Suppressor macrophage treated with lipopolysaccharide for 4 hours (primary cell): Measurements from ENCODE around the gene UFM1.
"Not testable (repeated sequence)": the region's sequence is repeated elsewhere in the genome, so short reads cannot be mapped to it uniquely, and the experiment has no call there.

ENCODE experiments used
- DNase-seq: peaks from one replicate; pipeline ENCODE4 v3.0.0-alpha.2; 2020

UFM1 gene

DNA sequence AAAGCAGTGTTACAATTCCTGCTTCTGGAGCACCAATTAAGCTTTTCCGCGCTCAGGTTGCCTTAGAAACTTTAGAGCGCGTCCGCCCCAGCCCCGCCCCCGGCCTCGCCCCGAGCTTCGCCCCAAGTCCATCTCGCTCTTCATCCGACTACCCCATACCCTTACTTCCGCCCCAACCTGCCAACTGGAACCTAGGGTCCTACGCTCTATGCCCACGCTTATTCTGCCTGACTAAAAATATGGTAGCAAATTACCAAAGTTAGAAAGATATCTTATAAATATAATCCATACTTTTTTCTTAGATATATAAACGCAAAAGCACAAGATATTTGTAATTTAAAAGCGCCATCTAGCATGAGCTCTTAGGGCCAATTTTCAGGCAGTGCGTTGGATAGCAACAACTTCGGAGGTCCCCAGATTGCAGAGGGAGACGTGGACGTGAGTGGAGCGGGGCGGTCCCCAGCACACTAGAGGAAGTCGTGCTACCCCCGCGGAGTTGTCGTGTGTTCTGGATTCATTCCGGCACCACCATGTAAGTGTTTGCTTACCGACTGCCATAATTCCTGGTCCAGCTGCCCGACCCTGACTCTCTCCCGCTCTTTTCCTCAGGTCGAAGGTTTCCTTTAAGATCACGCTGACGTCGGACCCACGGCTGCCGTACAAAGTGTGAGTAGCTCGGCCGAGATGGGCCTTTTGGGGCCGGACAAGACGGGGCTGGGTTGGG lies at the start of gene UFM1:
Gene UFM1 (plus strand): TSS at position 462 of the 724 bp plus-strand sequence. CDS start 69 bp downstream, at position 531.
- DNase-seq = peak; percentile 96

DNA sequence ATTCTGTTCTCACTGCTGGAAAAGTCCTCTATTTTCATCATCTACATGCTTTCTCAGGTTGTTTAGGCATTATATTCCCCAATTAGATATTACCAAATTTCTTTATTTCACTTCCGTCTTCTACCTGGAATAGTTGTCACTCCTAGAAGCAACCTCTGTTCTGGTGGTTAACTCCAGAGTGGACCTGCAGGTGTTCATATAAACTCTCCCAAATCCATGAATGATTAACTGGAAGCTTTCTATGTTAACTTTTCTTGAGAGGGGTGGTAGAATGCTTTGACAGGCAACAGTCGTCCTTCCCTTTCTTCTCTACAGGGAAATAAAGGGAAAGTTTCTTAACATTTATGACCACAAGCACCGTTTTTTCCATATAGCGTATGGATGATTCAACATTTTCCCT lies 48.4 kb upstream of the UFM1 start:
- no peak for DNase-seq

DNA sequence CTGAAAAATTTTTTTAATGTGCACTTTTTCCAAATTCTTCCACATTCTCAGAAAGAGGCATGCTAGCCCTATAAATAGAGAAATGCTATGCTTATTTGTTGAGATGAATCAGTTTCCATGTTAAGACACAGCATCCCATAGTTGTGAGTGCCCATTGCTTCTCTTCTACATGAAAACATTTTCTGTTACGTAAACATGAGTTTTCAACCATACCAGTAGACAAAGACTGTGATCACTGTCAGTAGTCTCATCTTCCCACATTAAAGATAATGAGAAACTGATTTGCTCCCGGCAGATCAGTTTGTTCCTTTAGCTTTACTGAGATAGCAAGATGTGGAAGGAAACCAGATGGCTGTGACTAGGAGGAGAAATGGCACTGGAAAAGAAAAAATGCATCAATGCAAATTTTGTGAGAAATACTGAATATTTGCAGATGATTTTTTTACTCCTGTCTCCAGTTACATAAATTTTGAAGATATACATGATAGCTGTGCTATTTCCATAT lies 45.8 kb upstream of the UFM1 start:
- DNase-seq = no peak

DNA sequence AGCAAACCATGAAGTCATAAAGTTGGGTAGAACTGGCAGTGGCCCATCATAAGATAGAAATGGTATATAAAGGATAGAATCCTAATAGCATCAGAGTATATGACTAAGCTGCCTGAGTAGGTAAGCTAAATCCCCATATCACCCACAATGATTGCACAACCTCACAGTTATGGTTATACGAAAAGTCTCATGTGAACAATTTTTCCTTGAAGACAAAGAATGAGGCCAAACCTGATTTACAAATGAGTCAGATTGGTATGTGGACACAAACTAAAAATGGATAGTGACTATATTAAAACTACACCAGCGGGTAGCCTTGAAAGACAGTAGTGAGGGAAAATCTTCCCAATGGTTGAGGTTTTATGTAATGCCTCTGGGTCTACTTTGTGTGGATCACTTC lies 40.9 kb upstream of the UFM1 start:
- DNase-seq = no peak

DNA sequence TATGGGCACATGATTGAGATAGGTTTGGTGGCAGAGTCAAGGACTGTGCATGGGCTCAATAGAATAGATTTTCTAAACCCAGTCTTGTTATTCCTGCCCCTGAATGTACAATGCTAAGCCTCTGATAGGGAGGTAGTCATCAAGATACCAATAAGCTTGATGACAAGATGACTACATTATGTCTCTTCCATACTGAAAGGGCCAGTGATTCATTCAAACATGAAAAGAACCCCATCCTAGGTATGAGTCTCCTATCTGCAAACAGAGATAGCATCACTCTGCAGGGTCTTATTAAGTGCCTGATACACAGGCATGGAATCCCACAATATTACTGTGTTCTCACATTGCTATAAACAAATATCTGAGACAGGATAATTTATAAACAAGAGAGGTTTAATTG lies 40.3 kb upstream of the UFM1 start:
- DNase-seq = no peak

DNA sequence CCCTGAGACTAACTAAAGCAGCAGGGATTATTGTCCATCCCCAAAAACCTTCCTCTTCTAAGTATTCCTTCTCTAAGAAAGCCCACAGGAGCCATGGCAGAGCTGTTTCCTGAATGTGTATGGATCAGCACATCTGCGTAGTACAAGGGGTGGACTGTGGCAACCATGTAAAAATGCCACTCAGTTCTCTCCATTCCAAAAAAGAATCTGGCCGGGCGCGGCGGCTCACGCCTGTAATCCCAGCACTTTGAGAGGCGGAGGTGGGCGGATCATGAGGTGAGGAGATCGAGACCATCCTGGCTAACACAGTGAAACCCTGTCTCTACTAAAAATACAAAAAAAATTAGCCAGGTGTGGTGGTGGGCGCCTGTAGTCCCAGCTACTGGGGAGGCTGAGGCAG lies 38.5 kb upstream of the UFM1 start:
- DNase-seq = not testable (repeated sequence)

DNA sequence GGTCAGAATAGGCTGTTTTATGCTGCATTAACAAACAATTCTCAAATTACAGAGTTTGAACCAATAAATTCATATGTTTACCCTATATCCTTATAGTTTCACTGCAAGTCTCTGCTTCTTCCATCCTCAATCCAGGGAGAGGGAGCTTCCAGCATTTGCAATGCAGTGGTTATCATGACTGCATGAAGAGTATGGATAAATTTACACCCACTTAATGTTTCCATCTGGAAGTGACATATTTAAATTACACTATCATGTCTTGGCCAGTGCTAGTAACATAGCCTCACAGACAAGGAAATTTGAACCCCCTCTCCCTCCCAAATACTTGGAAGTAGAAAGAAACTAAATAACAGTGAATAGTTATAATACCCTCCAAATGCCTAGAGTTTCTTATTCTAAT lies 33.5 kb upstream of the UFM1 start:
- no peak for DNase-seq

DNA sequence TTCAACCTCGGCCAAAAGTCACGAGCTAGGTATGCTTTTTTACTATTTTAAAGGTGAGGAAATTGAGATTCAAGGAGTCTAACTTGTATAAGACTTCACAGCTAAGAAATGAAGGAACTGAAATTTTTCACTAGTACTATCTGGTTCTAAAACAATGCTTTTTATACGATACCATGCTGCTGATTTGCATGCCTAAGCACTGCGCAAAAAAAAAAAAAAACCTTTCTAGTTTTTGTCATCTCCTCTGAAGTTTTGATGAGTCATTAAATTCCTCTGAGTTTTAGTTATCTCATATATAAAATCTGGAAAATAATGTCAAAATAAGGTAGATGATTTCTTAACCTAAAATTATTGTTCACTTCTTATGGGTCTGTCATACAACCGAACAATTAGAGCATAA lies 28.0 kb upstream of the UFM1 start:
- no peak for DNase-seq

DNA sequence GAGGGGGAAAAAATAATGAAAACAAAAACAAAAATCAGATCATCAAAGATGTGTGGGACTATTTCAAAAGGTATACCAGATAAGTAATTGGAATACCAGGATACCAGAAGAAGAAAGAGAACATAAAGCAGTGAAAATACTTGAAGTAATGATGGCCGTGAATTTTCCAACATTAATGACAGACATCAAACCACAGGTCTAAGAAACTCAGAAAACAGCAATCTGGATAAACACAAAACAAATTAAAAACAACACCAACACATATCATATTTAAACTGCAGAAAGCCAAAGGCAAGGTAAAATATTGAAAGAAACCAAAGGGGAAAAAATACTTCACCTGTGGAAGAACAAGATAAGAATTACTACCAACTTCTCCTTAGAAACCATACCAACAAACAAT lies 24.2 kb upstream of the UFM1 start:
- DNase-seq = no peak

DNA sequence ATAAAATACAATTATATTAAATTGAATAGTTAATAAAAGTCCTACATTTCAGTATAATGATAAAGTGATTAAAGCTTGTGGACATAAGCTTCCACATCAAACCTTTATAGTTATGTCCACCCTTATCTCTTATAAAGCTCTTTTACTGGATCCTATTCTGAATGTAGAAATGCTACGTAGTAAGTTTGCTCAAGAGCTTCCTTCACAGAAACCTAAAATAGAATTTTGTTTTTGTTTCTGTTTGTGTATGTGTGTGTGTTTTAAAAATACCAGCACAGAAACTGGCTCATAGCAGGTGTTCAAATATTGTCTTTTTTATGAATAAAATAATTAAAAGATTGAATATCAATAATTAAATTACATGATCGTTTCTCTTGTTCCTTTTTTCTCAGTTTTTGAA lies 21.0 kb upstream of the UFM1 start:
- no peak for DNase-seq

DNA sequence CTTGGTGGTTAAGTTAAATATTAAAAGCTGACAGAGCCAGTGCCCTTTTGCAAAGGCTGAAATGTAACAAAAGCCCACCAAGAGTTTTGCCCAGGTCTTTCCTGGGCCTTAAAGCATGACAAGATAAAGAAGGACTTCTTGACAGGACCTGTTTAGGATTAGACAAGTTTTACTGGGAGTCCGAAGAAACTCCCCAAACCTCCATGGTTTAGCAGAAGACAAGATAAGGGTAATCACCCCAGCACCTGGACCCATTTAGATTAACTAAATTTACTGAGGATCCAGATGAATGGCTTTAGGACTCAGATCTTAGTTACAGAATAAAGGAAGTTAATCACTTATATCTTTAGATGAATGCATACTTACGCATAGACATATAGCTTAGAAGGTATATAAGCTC lies 14.8 kb upstream of the UFM1 start:
- DNase-seq = no peak

DNA sequence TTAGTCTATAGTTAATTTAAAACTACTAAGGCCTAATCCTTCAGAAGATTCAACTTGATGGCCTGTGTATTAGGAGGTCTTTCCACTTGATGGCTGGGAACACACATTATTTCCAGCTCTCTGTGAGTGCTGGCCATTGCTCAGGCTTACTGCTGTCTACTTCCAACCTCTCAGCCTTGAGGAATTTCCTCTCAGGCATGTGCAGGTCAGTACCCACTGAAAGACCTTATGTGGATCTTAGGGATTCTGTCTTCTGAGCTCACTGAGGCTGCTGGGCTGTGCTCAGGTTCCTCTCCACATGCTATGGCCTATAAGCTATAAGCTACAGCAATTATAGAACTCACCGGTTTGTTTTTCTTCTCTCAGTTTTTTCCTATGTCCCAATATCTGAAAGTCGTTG lies 11.6 kb upstream of the UFM1 start:
- no peak for DNase-seq

DNA sequence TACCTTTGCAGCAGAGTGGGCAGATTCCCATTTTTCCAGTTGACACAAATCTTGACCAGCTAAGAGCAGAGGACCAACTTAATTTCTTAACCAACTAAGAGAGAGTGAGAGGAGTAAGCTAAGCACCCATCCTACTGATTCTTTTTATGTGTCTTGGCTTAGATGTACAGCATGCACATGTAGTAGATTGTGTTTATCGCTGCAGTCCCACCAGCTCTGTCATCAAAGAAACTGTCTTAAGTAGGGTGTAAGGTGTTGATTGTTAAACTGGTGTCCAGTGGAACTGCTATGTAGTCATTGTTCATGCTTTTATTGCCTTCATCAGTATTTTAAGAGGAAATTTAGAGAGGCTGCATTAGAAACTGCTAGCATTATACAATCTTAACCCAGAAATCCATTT lies 9.0 kb upstream of the UFM1 start:
- DNase-seq = no peak

DNA sequence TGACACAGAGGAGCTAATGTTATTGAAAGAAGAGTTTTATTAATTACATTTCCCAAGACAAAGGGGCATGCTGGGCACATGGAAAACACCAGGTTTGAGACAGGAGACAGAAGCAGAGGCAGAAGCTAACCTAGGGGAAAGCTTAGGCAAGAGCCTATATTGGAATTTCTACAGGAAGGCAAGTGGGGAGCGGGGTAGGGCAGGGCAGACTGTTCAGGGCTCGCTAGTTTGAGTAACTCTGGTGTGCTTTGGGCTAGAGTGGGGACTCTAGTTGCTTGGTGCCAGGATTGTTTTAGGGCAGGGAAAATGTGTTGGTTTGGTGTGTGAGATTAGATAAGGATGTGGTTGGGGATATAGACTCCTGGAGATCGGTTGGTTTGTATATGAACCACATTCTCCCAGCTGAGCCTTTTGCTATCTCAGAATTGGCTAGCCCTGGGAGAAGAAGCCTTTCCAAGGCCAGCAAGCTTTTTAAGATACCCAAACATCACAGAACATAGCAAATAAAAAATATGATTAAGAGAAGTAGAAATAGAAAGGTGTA lies 8.4 kb upstream of the UFM1 start:
- no peak for DNase-seq

DNA sequence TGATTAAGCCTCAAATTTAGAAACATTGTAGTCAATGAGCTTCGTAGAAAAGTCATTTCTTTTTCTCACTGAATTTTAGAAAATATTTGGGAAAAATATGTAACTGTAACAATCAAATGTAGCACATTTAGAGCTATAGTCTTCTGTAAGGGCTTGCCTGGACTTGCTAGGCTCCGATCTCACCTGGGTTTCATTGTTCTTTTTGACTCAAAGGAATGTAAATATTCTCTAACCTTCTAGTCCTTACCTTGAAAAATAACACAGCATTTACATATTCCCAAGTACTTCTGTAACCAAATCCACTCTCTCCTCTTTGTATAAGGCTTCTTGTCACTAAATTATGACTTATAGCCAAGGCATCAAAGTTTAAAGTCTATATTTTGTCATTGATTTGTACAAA lies 2.9 kb upstream of the UFM1 start:
- no peak for DNase-seq

DNA sequence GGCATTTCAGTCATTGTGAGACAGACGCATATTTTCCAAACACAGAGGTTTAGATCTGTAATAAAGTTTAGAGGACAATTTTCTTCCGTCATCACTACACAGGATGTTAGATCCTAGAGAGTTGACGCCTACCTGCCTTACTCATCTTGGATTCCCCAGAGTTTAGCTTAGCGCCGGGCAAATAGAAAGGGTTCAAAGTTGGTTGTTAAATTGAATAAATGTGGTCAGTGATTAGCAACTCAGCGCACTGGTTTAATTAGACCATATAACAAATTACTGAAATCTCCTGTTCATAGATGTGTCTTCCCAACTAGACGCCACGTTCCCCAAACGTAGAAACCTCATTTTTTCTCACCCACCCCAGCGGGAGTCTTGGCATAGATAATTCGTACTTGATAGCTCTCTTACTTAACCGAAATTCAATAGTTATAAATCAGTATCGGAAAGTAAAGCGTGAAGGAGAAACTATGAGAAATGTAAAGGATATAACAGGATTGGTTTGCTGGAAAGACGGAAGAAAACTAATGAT lies 726 bp upstream of the UFM1 start:
- DNase-seq = peak; percentile 68

DNA sequence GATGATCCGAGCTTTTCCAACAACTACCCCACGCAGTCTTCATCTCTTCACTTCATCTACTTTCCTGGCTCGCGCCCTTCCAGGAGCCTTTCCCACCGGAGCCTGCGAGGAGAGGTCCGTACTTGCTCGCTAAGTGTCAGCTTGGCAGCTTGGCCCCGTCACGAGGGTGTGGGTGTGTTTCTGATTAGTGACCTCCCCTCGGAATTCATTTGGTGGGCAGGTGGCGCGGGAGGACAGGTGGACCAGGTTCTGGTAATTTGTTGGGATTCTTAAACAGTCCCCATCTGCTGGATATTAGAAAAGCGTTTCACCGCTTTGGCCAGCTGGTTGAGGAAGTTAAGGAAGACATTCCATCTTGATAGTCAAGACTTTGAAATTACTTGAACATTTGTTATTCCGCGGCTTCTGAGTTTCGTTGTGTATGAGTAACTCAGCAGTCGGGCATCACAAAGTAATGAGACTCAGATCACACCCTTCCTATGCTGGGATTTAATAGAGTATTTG lies 515 bp downstream of the UFM1 start:
- peak; percentile 51 for DNase-seq

DNA sequence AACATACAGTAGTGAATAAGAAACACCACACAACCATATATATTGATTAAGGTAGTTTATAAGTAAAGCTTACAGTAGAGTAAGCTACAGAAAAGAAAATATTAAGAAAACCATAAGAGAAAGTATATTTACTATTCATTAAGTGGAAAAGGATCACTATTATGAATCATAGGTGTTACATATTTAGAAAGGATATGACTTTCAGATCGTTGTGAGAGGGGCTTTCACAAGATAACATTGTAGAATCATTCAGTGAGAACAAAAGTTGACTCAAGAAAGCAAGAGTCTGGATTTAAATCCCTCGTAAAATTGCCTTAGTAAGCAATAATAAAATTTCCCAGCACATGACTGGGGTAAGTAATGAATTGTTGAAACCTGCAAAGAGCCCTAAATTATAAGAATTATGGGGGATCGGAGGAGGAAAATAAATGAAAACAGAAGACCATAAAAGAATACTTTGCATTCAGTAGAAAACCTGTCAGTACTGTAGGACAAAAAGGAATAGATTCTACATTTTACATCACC lies 6.0 kb downstream of the UFM1 start:
- DNase-seq = no peak

DNA sequence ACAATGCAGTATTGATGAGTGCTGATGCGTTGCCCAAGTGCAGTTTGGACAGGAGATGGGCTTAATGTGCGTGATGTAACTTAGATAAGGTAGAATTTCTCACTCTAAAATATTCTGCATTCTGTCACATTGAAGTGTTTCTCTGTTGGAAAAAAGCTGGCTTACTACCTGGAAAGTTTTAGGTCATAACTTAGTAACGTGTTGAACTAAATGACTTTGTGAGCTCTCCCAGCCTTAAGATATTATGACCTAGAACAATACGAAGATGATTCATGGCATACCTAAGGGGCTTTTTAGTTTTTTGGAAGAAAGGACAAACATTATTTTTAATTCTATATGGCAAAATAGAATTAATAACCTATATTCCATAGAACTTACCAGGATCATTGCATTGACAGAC lies 9.0 kb downstream of the UFM1 start:
- no peak for DNase-seq

DNA sequence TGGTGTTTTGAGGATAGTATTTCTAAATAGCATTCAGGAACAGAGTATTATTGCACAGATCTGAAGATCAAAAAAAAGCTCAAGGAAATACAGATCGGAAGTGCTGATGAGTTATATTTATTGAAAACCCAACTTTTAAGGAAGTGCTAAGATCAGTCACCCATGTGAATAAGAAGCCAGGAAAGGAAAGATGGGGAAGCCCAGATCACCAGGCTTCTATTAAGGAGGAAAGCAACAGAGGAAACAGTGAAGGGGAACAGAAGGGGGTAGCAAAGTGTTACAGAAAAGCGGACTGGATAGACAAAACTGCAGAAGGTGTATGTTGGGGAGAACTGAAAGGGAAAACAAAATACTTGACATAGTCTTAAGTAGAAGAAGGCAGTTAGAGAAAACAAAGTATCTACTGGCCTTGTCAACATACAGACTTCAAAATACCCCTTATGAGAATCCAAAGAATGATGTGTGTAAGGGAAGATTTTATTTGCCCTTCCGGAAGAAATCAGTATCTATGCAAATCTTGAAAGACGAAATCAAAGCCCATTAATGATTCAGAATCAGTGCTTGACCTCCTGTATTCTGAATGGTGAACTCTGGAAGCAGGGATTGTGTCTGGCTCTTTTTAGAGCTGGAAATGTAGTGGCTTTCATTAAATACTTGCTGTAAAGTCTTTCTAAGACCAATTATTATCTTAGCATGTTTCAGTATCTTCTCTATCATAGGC lies 12.1 kb downstream of the UFM1 start:
- DNase-seq = peak; percentile 57

DNA sequence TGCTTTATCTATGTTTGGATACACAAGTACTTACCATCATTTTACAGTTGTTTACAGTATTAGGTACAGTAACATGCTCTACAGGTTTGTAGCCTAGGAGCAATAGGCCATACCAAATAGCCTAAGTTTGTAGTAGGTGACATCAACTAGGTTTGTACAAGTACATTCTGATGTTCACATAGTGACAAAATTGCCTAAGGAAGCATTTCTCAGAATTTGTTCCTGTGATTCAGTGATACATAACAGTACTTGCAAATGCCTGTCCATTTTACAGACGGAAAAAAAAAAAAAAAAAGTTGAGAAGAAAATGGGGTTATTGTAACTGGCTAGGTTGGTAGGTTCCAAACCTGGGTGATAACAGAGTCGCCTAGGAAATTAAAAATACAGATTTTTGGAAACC lies 13.6 kb downstream of the UFM1 start:
- DNase-seq = no peak

DNA sequence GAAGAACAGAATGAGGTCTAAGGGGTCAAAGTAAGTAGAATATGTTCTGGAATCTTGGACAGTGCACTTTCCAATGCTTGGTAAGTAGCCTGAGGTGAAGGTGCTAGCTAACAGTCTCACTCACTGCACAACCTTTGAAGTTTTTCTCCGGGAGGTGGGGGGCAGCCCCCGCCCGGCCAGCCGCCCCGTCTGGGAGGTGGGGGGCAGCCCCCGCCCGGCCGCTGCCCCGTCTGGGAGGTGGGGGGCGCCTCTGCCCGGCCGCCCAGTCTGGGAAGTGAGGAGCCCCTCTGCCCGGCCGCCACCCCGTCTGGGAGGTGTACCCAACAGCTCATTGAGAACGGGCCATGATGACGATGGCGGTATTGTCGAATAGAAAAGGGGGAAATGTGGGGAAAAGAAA lies 14.1 kb downstream of the UFM1 start:
- DNase-seq = not testable (repeated sequence)

DNA sequence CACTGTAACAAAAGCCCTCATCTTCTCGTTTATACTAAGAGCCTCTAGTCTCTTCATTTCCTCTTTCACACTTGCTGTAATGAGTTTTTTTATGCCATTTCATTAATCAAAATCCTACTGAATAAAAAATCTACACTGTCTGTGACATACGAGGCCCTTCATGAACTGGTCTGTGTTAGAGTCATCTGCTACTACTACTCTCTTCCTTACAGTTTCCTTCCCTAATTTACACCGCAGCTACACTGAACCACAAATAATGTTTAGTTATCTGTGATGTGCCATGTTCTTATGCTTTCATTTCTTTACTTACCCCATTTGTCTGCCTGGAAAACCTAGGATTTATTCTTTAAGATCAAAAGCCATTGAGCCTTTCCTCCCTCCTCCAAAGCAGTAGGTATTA lies 16.0 kb downstream of the UFM1 start:
- no peak for DNase-seq
